ENCODE measurements around the gene NR5A1. TPM values are rescaled to one million over a fixed set of nuclear protein-coding genes. Genes with fewer than 3 reads are reported as not detected.
A peak's percentile ranks its signal among the peaks of the same experiment; 100 is the strongest.

NR5A1 gene
- polyA plus RNA-seq, 3 donors = not detected

DNA sequence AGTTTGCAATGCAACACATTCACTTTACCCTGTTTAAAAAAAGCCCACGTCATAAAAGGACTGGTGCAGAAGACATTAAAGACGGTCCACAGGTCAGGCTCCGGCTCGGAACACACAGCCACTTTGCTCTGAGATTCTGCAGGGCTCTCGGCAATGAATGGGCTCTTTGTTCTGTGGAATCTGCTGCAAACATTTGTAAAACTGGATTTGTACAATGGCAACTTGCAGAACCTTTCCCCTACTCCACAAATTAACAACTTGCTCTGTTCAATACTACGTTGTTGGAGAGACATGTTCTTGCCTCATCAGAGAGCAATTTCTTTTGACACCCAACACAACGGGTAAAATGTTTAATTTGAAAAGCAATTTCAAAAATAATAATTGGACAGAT is 13.0 kb upstream of the NR5A1 start:
- WGBS (ENCODE audit: insufficient coverage) = 97% methylated on average over 5 of the region's 7 CpGs
- Histone ChIP-seq H3K79me2 (ENCODE audit: insufficient read depth, low read length) (no peaks in the 10 kb centered on the region), H3K4me2 (replicated peaks; ENCODE audit: extremely low read depth, low read length, poor library complexity, severe bottlenecking) (no peak overlapping the region), H3K9me3 (replicated peaks in 1 of 2; ENCODE audit: control insufficient read depth in 1 of 2, insufficient read depth in 1 of 2, low read length in 2 of 2) (no peaks in the 10 kb centered on the region), H4K20me1 (ENCODE audit: insufficient read depth, low read length) (no peaks in the 10 kb centered on the region), H3K27me3 (ENCODE audit: control insufficient read depth in 2 of 2, insufficient read depth in 2 of 2, low read length in 2 of 2) (no peaks in the 10 kb centered on the region), H3K36me3 (replicated peaks in 1 of 2; ENCODE audit: control insufficient read depth in 1 of 2, insufficient read depth in 2 of 2, low read length in 2 of 2) (peaks cover 0 to 7% of the 10 kb centered on the region in 2 donors), H2AFZ (ENCODE audit: insufficient read depth, low read depth, low read length, poor library complexity, severe bottlenecking) (no peak overlapping the region), H3K4me1 (ENCODE audit: control insufficient read depth in 1 of 2, insufficient read depth in 2 of 2, low read length in 2 of 2) (no peaks in the 10 kb centered on the region), H3K27ac (ENCODE audit: low read depth in 1 of 2, low read length in 2 of 2) (no peak overlapping the region), H3K4me3 (replicated peaks in 1 of 3; ENCODE audit: low read depth in 2 of 3, low read length in 3 of 3) (no peak overlapping the region), H3K9ac (ENCODE audit: insufficient read depth, low read length, poor library complexity, severe bottlenecking) (no peak overlapping the region)
- no peak for DNase-seq
- intact Hi-C loops (cut with micrococcal nuclease) = no loop called here
- Mint-ChIP-seq H3K27ac (no peak overlapping the region), H3K36me3 (peaks cover 6% of the 10 kb centered on the region in 2 donors), H3K4me1 (no peaks in the 10 kb centered on the region), H3K4me3 (no peak overlapping the region), H3K27me3 (ENCODE audit: low read depth in 3 of 3) (peaks cover 0 to 2% (median 0%) of the 10 kb centered on the region in 3 donors), H3K9me3 (no peaks in the 10 kb centered on the region)
- TF ChIP-seq, protein P1, sequence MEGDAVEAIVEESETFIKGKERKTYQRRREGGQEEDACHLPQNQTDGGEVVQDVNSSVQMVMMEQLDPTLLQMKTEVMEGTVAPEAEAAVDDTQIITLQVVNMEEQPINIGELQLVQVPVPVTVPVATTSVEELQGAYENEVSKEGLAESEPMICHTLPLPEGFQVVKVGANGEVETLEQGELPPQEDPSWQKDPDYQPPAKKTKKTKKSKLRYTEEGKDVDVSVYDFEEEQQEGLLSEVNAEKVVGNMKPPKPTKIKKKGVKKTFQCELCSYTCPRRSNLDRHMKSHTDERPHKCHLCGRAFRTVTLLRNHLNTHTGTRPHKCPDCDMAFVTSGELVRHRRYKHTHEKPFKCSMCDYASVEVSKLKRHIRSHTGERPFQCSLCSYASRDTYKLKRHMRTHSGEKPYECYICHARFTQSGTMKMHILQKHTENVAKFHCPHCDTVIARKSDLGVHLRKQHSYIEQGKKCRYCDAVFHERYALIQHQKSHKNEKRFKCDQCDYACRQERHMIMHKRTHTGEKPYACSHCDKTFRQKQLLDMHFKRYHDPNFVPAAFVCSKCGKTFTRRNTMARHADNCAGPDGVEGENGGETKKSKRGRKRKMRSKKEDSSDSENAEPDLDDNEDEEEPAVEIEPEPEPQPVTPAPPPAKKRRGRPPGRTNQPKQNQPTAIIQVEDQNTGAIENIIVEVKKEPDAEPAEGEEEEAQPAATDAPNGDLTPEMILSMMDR (IDR thresholded peaks at IDR 0.05) = no peak

DNA sequence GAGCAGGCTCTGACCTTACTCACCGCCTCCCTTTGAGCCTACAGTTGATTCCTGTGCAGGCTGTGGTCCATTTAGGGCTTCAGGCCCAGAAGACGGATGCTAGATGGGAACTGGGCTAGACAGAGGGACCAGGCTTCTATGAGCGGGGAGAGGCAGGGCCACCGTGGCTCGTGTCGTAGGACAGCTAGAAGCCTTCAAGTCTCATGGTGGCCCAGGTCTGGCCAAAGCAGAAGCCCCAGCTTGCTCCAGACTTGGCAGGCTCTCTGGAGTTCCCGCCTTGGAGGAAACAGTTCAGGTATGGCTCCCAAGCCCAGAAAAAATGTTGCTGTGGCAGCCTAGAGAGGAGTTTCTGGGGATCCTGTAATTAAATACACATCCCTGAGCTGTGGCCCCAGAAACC is 10.9 kb upstream of the NR5A1 start:
- Histone ChIP-seq H3K4me1 (ENCODE audit: control insufficient read depth in 1 of 2, insufficient read depth in 2 of 2, low read length in 2 of 2) (peaks cover 7 to 8% of the 10 kb centered on the region in 2 donors), H3K36me3 (replicated peaks in 1 of 2; ENCODE audit: control insufficient read depth in 1 of 2, insufficient read depth in 2 of 2, low read length in 2 of 2) (peaks cover 0 to 7% of the 10 kb centered on the region in 2 donors), H3K9me3 (replicated peaks in 1 of 2; ENCODE audit: control insufficient read depth in 1 of 2, insufficient read depth in 1 of 2, low read length in 2 of 2) (no peaks in the 10 kb centered on the region), H3K27me3 (ENCODE audit: control insufficient read depth in 2 of 2, insufficient read depth in 2 of 2, low read length in 2 of 2) (no peaks in the 10 kb centered on the region), H3K4me2 (replicated peaks; ENCODE audit: extremely low read depth, low read length, poor library complexity, severe bottlenecking) (no peak overlapping the region), H2AFZ (ENCODE audit: insufficient read depth, low read depth, low read length, poor library complexity, severe bottlenecking) (no peak overlapping the region), H3K79me2 (ENCODE audit: insufficient read depth, low read length) (no peaks in the 10 kb centered on the region), H3K4me3 (replicated peaks in 1 of 3; ENCODE audit: low read depth in 2 of 3, low read length in 3 of 3) (no peak overlapping the region), H3K27ac (ENCODE audit: low read depth in 1 of 2, low read length in 2 of 2) (no peak overlapping the region), H3K9ac (ENCODE audit: insufficient read depth, low read length, poor library complexity, severe bottlenecking) (no peak overlapping the region), H4K20me1 (ENCODE audit: insufficient read depth, low read length) (no peaks in the 10 kb centered on the region)
- no peaks in the 10 kb centered on the region for H3K9me3 Mint-ChIP-seq
- H3K27me3 Mint-ChIP-seq (ENCODE audit: low read depth in 3 of 3) = peaks cover 0 to 4% (median 0%) of the 10 kb centered on the region in 3 donors
- H3K36me3 Mint-ChIP-seq = peaks cover 0 to 6% of the 10 kb centered on the region in 2 donors
- 100% methylated on average over 7 of the region's 7 CpGs for WGBS (ENCODE audit: insufficient coverage)
- H3K27ac Mint-ChIP-seq = peak overlapping the region in 1 of 7 donors; percentile 66
- no peak for DNase-seq
- intact Hi-C loops (cut with micrococcal nuclease) = no loop called here
- TF ChIP-seq, protein P1 (IDR thresholded peaks at IDR 0.05) = no peak
- H3K4me1 Mint-ChIP-seq = peaks cover 11% of the 10 kb centered on the region
- H3K4me3 Mint-ChIP-seq = no peak overlapping the region
